Esophagus (tissue), 2 donors: ENCODE data around the gene GLI3. TPM values are rescaled to one million over a fixed set of nuclear protein-coding genes. Genes with fewer than 3 reads are reported as not detected.

Experiments
- H3K27ac ChIP-seq, 2 donors: one replicate each; pipeline ENCODE4 v1.5.1; 2013; ENCODE audit warnings: low read depth in 2 of 2, mild to moderate bottlenecking in 2 of 2, inconsistent platforms in 1 of 2, low read length in 1 of 2, moderate library complexity in 1 of 2
- H3K27me3 ChIP-seq, 2 donors: one replicate each; pipeline ENCODE4 v1.6.1; 2013; ENCODE audit warnings: low read length in 2 of 2, control low read depth in 1 of 2, mild to moderate bottlenecking in 1 of 2; ENCODE audit not compliant: insufficient read depth in 2 of 2, control insufficient read depth in 1 of 2
- H3K36me3 ChIP-seq, 2 donors: one replicate each; pipeline ENCODE4 v1.6.1; 2013; ENCODE audit warnings: low read length in 1 of 2; ENCODE audit not compliant: control insufficient read depth in 2 of 2, insufficient read depth in 2 of 2
- H3K4me1 ChIP-seq, 2 donors: one replicate each; pipeline ENCODE4 v1.6.1; 2013; ENCODE audit warnings: low read length in 1 of 2; ENCODE audit not compliant: control insufficient read depth in 2 of 2, insufficient read depth in 2 of 2
- H3K4me3 ChIP-seq, 2 donors: one replicate each; pipeline ENCODE4 v1.5.1; 2013; ENCODE audit warnings: low read length in 2 of 2, mild to moderate bottlenecking in 2 of 2, low read depth in 1 of 2, moderate library complexity in 1 of 2
- H3K9me3 ChIP-seq, 2 donors: one replicate each; pipeline ENCODE4 v1.6.1; 2013; ENCODE audit warnings: mild to moderate bottlenecking in 2 of 2, low read depth in 1 of 2, low read length in 1 of 2, moderate library complexity in 1 of 2; ENCODE audit not compliant: control insufficient read depth in 2 of 2, insufficient read depth in 1 of 2
- WGBS, 2 donors: extraction: QIAGEN DNeasy Blood & Tissue Kit; methylation state at CpG; one replicate each; pipeline ENCODE4 v1.1.7; 2013; 5-methylcytosine and 5-hydroxymethylcytosine counted together
- polyA plus RNA-seq, 2 donors: library from polyadenylated mRNA; stranded (reverse); fragments of 200-250 nt; gene quantifications; one replicate each; pipeline ENCODE4 v1.2.3, GENCODE V29; 2013
- donor health status: healthy with polysubstance abuse.
- donor health status: Bipolar disorder and iron deficiency.

GLI3 gene
- polyA plus RNA-seq, 2 donors: 1.0 to 1.8 TPM

DNA sequence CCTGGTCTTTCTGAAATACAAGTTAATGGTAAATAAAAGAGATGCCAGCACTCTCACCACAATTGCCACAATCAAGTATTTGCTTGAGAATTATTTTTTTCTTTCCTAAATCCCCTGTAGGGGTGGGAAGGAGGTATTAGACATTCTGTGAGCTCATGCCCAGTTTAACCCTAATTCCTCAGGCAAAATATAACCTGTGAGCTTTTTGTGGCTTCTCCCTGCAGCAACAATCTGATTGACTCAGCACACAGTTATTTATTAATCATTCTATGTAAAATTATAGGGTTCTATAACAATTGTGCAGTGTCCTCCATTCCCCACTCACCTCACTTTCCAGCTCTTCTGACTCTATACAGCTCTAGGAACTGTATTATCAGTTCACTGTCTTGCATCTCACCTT, 66.3 kb downstream of the GLI3 start:
- H3K27ac ChIP-seq: no peak overlapping the region
- H3K4me1 ChIP-seq: no peaks in the 10 kb centered on the region
- no peaks in the 10 kb centered on the region for H3K9me3 ChIP-seq
- H3K36me3 ChIP-seq: no peaks in the 10 kb centered on the region
- no peak overlapping the region for H3K4me3 ChIP-seq
- H3K27me3 ChIP-seq: no peaks in the 10 kb centered on the region

DNA sequence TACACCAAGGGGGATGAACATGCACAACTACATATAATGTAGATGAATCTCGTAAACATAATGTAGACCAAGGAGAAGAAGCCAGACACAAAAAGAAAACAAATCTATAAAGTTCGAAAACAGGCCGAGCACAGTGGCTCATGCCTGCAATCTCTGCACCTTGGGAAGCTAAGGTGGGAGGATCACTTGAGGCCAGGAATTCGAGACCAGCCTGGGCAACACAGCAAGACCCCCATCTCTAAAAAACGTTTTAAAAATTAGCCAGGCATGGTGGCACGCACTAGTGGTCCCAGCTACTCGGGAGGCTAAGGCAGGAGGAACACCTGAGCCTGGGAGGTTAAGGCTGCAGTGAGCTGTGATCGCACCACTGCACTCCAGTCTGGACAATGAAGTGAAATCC, 68.5 kb downstream of the GLI3 start:
- 90 to 91% methylated on average over 8 of the region's 8 CpGs for WGBS, 2 donors
- Histone ChIP-seq H3K4me3 (no peak overlapping the region), H3K27me3 (no peaks in the 10 kb centered on the region), H3K36me3 (no peaks in the 10 kb centered on the region), H3K9me3 (no peaks in the 10 kb centered on the region), H3K27ac (no peak overlapping the region), H3K4me1 (no peaks in the 10 kb centered on the region)

DNA sequence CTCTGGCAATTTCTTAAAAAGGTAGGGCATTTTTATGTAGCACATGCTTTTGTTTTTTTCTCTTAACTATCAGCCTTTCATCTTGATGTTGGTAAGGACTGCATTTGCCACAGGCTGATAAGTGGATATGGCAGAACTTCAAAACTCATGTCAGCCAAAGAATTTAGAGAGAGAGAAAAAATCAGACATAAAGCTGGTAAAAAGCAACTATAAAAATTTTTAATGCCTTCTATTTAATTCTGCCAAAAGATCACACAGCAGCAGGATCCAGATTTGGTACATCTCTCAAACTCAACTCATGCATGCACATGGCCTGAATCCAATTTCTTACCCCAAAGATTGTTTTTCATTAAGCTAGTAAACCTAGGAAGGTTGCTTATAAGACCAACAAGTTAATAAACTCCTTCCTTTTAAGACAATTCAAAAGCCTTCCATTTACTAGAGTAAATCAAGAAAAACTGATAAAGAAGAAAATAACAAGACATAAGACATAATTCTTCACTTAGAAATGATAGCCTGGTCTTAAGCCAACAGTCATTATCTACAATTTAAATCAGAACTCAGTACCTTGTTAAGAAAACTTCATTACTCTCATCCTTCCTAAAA, 69.3 kb downstream of the GLI3 start:
- Histone ChIP-seq H3K27ac (no peak overlapping the region), H3K36me3 (no peaks in the 10 kb centered on the region), H3K27me3 (no peaks in the 10 kb centered on the region), H3K4me1 (no peaks in the 10 kb centered on the region), H3K9me3 (no peaks in the 10 kb centered on the region), H3K4me3 (no peak overlapping the region)

DNA sequence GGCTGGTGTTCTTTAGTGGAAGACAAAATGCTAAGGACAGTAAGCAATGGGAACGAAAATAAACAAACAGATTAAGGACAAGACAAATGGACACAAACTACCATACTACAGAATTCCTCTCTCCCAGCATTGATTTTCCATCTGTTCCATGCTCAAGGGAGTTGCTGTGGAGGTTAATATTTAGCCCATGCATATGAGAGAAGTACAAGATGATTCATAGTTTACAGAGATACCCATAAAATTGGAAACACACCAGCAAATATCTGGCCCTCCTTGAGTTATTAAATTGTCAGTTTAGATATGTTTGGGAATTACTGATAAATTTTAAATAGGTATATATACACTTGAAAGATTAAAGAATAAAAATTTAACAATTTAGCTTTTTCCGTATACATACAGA, 69.8 kb downstream of the GLI3 start:
- Histone ChIP-seq H3K9me3 (no peaks in the 10 kb centered on the region), H3K4me1 (no peaks in the 10 kb centered on the region), H3K4me3 (no peak overlapping the region), H3K27ac (no peak overlapping the region), H3K36me3 (no peaks in the 10 kb centered on the region), H3K27me3 (no peaks in the 10 kb centered on the region)
- WGBS, 2 donors: 53 to 66% methylated on average over 2 of the region's 2 CpGs

DNA sequence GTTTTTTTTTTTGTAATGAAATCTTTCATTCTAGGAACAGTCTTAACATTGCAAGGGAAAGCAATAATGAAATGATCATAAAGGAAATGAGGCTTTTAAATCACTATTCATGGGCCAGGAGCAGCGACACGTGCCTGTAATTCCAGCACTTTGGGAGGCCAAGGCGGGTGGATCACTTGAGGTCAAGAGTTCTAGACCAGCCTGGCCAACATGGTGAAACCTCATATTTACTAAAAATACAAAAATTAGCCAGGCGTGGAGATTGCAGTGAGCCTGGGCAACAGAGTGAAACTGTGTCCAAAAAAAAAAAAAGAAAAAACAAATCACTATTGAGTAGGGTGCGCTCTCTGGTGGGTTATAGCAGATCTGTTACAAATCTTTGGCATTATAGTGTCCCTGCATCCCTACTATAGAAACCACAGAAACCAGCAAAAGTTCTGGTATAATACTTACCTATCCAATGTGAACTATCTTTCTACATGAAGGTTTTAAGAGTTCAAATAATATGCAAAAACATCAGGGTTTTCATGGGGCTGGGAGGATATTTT, 72.1 kb downstream of the GLI3 start:
- H3K4me1 ChIP-seq: no peaks in the 10 kb centered on the region
- no peak overlapping the region for H3K27ac ChIP-seq
- H3K4me3 ChIP-seq: no peak overlapping the region
- H3K9me3 ChIP-seq: no peaks in the 10 kb centered on the region
- no peaks in the 10 kb centered on the region for H3K27me3 ChIP-seq
- 91 to 94% methylated on average over 5 of the region's 5 CpGs for WGBS, 2 donors
- H3K36me3 ChIP-seq: no peaks in the 10 kb centered on the region

DNA sequence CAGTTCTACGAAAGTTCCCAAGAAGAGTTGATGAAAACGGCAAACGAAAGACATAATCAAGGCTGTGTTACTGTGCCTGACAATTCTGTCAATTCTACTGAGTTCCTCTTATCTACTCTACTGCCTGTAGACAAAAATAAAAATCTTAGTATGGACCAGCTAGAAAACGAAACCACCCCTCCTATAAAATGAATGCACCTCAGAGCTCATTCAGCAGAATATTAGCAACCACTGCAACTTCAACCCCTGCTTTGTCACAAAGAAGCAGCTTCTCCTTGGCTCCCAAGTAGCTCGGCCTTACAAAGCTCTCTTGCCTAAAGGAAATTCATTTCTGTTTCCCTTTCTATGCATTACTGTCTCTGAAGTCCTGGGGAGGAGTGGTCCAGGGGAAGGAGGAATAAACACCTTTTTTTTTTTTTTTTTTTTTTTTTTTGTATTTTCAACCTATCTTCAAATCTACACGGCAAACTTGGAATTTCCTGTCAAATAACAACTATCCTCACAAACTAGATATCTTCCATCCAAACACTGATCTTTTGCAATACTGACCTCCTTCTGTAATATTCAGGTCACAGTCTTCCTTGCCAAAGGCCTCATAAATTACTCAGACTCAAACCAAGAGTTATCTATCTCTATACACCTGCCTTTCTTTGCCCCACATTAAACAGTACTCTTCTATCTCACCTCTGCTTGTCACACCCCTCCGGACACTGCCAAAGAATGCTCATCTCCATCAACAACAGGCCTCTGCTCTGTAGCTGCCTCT, 74.3 kb downstream of the GLI3 start:
- Histone ChIP-seq H3K4me3 (no peak overlapping the region), H3K9me3 (no peaks in the 10 kb centered on the region), H3K36me3 (no peaks in the 10 kb centered on the region), H3K27ac (no peak overlapping the region), H3K4me1 (no peaks in the 10 kb centered on the region), H3K27me3 (no peaks in the 10 kb centered on the region)
- 80 to 87% methylated on average over 7 of the region's 7 CpGs for WGBS, 2 donors

DNA sequence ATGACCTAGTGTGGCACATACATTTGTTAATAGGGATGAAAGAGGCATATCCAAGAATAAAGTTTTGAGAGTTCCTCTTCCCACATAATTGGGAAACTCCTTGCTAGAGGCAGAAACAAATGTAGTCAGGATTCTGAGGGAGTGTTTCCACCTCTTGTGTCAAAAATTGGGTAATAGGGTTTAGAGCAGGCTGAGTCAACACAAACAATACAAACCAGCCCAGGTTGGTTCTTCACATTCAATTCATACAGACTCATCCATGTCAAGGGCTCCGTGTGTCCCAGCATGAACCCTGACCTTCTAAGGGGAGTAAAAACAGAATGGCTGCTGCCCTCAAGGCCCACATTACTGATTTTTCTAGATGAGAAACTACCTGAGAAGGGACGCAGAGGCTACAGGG, 75.3 kb downstream of the GLI3 start:
- WGBS, 2 donors: 71 to 73% methylated on average over 2 of the region's 2 CpGs
- H3K27ac ChIP-seq: no peak overlapping the region
- H3K4me3 ChIP-seq: no peak overlapping the region
- H3K36me3 ChIP-seq: no peaks in the 10 kb centered on the region
- no peaks in the 10 kb centered on the region for H3K9me3 ChIP-seq
- no peaks in the 10 kb centered on the region for H3K4me1 ChIP-seq
- H3K27me3 ChIP-seq: no peaks in the 10 kb centered on the region

DNA sequence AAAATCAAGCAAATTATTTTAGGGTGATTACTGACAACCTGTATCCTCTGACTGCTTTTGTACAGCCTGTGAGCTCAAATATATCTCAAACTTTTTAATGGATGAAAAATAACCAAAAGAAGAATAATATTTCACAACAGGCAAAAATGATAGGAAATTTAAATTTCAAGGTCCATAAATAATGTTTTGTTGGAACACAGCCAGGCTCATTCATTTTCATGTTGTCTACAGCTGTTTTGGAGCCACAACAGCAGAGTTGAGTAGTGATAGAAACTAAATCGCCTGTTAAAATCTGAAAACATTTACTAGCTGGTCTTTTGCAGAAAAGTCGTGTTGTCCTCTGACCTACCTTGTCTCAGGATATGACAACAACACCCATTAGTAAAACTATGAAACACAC, 75.9 kb downstream of the GLI3 start:
- Histone ChIP-seq H3K4me3 (no peak overlapping the region), H3K9me3 (no peaks in the 10 kb centered on the region), H3K27me3 (no peaks in the 10 kb centered on the region), H3K4me1 (peaks cover 0 to 2% of the 10 kb centered on the region in 2 donors), H3K27ac (no peak overlapping the region), H3K36me3 (no peaks in the 10 kb centered on the region)
- 57 to 68% methylated on average over 2 of the region's 2 CpGs for WGBS, 2 donors

DNA sequence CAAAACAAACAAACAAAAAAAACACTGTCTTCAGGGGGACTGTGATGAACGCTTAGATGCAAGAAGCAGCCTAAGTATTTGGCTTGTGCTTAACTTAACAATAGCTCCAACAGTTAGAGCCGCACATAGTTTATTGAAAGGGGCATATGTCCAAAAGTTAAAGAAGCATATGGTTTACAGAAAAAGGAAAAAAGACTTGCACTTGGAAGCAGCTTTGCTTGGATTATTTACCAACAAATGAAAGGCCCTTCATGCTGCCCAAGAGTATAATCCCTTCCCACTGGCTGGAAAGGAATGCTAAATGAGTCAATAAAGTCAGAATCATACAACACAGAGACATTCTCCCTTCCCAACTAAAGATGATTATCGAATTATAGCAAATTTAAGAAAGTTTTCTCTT, 77.9 kb downstream of the GLI3 start:
- peaks cover 0 to 2% of the 10 kb centered on the region in 2 donors for H3K4me1 ChIP-seq
- 61 to 72% methylated on average over 3 of the region's 3 CpGs for WGBS, 2 donors
- no peak overlapping the region for H3K27ac ChIP-seq
- no peak overlapping the region for H3K4me3 ChIP-seq
- H3K9me3 ChIP-seq: no peaks in the 10 kb centered on the region
- no peaks in the 10 kb centered on the region for H3K27me3 ChIP-seq
- H3K36me3 ChIP-seq: no peaks in the 10 kb centered on the region
